ENCODE results near the gene ADAMTS2. TPM values are rescaled to one million over a fixed set of nuclear protein-coding genes. Genes with fewer than 3 reads are reported as not detected.

ADAMTS2 gene
- total RNA-seq, 1 experiment from 2014 or later = 3.9 TPM

DNA sequence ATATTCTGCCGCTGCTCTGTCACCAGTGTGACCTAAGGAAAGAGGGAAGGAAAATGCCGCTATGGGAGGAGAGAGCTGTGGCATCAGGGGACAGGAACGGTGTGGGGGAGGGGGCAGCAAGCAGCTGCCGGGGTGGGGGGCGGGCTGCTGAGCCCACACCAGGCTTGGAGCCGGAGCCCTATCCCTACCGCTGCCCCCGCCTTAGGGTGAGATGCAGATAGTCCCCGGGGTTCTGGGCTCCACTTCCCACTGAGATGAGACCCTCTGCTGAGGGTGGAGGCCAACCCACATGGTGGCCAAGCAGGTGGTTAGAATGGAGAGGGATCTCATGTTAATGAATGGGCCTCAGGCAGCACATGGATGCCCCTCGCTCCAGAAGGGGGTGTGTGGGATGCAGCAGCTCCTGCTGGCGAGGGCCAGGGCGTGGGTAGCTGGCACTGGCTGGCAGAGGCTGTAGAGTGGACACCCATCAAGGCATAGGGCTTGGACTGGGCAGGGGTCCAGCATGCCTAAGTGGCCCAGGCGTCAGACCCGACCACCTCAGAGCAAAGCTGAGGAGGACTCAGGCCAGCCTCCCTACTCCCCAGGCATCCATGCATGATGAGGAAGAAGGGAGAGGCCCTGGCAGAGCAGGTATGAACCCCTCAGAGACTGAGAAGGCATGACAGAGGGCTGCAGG is 153.6 kb downstream of the ADAMTS2 start:
- H3K36me3 ChIP-seq (ENCODE audit: control insufficient read depth in 1 of 2, insufficient read depth in 2 of 2, low read length in 2 of 2) = no peaks in the 10 kb centered on the region
- BruUV-seq (replicated peaks) = no TSS peak
- H3K9me2 ChIP-seq (ENCODE audit: insufficient read depth) = no peaks in the 10 kb centered on the region
- H3K79me2 ChIP-seq (ENCODE audit: insufficient read depth, low read length) = no peaks in the 10 kb centered on the region
- no peaks in the 10 kb centered on the region for H3K9me3 ChIP-seq (ENCODE audit: control insufficient read depth in 1 of 2, insufficient read depth in 1 of 2, low read depth in 1 of 2, low read length in 2 of 2)
- RAD21 ChIA-PET (ENCODE audit: low non-redundant PET in 1 of 2, low total read pairs in 2 of 2, uncharacterized antibody in 2 of 2, unreplicated experiment in 2 of 2) = no interaction called here
- H3K27ac ChIP-seq (ENCODE audit: low read depth, low read length) = no peak overlapping the region
- no peaks in the 10 kb centered on the region for H4K20me1 ChIP-seq (ENCODE audit: insufficient read depth)
- H3K4me1 ChIP-seq (ENCODE audit: control insufficient read depth in 1 of 2, insufficient read depth in 2 of 2, low read length in 2 of 2) = no peaks in the 10 kb centered on the region
- ATAC-seq (no peak), DNase-seq (ENCODE audit: low read depth, low spot score) (no peak)
- H2AFZ ChIP-seq (ENCODE audit: low read depth, low read length, poor library complexity, severe bottlenecking) = no peak overlapping the region
- TF ChIP-seq FOSL1 (IDR thresholded peaks at IDR 0.05; ENCODE audit: low read depth) = no peak
- no peak for TF ChIP-seq ZFX (IDR thresholded peaks at IDR 0.05)
- H3K27me3 ChIP-seq (ENCODE audit: insufficient read depth, low read length) = no peaks in the 10 kb centered on the region
- H3K4me2 ChIP-seq (ENCODE audit: low read length) = no peak overlapping the region
- H3K9ac ChIP-seq (ENCODE audit: low read length) = no peak overlapping the region
- CTCF ChIA-PET = no interaction called here
- POLR2A ChIA-PET = no interaction called here
- no peak overlapping the region for H3K4me3 ChIP-seq (replicated peaks in 1 of 2; ENCODE audit: low read depth in 1 of 2, low read length in 2 of 2)
- intact Hi-C loops (cut with micrococcal nuclease) = no loop called here

DNA sequence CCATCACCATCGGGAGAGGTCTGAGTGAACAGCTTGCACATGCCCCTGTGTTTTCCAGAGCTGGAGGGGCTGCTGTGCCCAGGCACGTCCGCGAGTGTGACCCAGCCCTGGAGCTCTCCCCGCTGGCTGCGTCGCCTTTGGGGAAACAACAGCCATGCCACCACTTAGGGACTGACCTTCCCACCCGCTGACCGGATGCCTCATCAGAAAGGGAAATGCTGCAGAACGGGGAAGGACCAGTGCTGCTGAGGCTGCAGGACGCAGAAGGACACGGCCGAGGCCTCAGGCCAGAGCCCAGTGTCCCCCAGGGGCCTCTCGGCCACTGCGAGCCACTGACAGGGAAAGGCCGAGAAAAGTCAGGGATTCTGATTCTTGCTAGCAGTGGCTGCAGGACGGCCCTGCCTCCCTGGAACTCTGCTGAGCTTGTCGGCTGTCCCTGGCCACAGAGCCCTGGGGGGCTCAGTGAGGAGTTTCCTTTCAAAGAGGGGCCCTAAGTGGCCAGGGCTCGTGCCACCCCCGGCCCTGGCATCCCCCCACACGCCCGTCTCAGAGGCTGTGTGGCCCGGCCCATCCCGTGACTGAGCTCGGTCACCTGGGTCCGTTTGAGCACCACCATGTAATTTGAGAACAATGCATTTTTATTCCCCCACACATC is 154.3 kb downstream of the ADAMTS2 start:
- no peaks in the 10 kb centered on the region for H3K4me1 ChIP-seq (ENCODE audit: control insufficient read depth in 1 of 2, insufficient read depth in 2 of 2, low read length in 2 of 2)
- no peak overlapping the region for H2AFZ ChIP-seq (ENCODE audit: low read depth, low read length, poor library complexity, severe bottlenecking)
- H3K4me3 ChIP-seq (replicated peaks in 1 of 2; ENCODE audit: low read depth in 1 of 2, low read length in 2 of 2) = no peak overlapping the region
- no peak overlapping the region for H3K4me2 ChIP-seq (ENCODE audit: low read length)
- ATAC-seq = no peak
- intact Hi-C loops (cut with micrococcal nuclease) = no loop called here
- no peaks in the 10 kb centered on the region for H3K27me3 ChIP-seq (ENCODE audit: insufficient read depth, low read length)
- H3K9ac ChIP-seq (ENCODE audit: low read length) = no peak overlapping the region
- H3K9me2 ChIP-seq (ENCODE audit: insufficient read depth) = no peaks in the 10 kb centered on the region
- no peak for DNase-seq (ENCODE audit: low read depth, low spot score)
- ChIA-PET CTCF (no interaction called here), RAD21 (ENCODE audit: low non-redundant PET in 1 of 2, low total read pairs in 2 of 2, uncharacterized antibody in 2 of 2, unreplicated experiment in 2 of 2) (no interaction called here), POLR2A (no interaction called here)
- no peak overlapping the region for H3K27ac ChIP-seq (ENCODE audit: low read depth, low read length)
- no TSS peak for BruUV-seq (replicated peaks)
- H3K9me3 ChIP-seq (ENCODE audit: control insufficient read depth in 1 of 2, insufficient read depth in 1 of 2, low read depth in 1 of 2, low read length in 2 of 2) = no peaks in the 10 kb centered on the region
- no peaks in the 10 kb centered on the region for H3K79me2 ChIP-seq (ENCODE audit: insufficient read depth, low read length)
- H3K36me3 ChIP-seq (ENCODE audit: control insufficient read depth in 1 of 2, insufficient read depth in 2 of 2, low read length in 2 of 2) = no peaks in the 10 kb centered on the region
- TF ChIP-seq, protein P1, sequence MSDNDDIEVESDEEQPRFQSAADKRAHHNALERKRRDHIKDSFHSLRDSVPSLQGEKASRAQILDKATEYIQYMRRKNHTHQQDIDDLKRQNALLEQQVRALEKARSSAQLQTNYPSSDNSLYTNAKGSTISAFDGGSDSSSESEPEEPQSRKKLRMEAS (IDR thresholded peaks at IDR 0.05) = no peak
- TF ChIP-seq FOSL1 (IDR thresholded peaks at IDR 0.05; ENCODE audit: low read depth) (no peak), EZH2 (IDR thresholded peaks at IDR 0.05) (no peak), JUND (IDR thresholded peaks at IDR 0.05) (no peak), ZFX (IDR thresholded peaks at IDR 0.05) (no peak), ELF1 (IDR thresholded peaks at IDR 0.05; ENCODE audit: borderline replicate concordance, low read depth) (no peak), POLR2A (IDR thresholded peaks at IDR 0.05; ENCODE audit: borderline replicate concordance, extremely low read depth, insufficient read depth, insufficient read length) (no peak), EZH2phosphoT487 (IDR thresholded peaks at IDR 0.05; ENCODE audit: borderline replicate concordance) (no peak), RAD21 (IDR thresholded peaks at IDR 0.05; ENCODE audit: low read depth) (no peak)
- TF ChIP-seq, protein P2, sequence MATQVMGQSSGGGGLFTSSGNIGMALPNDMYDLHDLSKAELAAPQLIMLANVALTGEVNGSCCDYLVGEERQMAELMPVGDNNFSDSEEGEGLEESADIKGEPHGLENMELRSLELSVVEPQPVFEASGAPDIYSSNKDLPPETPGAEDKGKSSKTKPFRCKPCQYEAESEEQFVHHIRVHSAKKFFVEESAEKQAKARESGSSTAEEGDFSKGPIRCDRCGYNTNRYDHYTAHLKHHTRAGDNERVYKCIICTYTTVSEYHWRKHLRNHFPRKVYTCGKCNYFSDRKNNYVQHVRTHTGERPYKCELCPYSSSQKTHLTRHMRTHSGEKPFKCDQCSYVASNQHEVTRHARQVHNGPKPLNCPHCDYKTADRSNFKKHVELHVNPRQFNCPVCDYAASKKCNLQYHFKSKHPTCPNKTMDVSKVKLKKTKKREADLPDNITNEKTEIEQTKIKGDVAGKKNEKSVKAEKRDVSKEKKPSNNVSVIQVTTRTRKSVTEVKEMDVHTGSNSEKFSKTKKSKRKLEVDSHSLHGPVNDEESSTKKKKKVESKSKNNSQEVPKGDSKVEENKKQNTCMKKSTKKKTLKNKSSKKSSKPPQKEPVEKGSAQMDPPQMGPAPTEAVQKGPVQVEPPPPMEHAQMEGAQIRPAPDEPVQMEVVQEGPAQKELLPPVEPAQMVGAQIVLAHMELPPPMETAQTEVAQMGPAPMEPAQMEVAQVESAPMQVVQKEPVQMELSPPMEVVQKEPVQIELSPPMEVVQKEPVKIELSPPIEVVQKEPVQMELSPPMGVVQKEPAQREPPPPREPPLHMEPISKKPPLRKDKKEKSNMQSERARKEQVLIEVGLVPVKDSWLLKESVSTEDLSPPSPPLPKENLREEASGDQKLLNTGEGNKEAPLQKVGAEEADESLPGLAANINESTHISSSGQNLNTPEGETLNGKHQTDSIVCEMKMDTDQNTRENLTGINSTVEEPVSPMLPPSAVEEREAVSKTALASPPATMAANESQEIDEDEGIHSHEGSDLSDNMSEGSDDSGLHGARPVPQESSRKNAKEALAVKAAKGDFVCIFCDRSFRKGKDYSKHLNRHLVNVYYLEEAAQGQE (IDR thresholded peaks at IDR 0.05; ENCODE audit: low read depth) = no peak
- H4K20me1 ChIP-seq (ENCODE audit: insufficient read depth) = no peaks in the 10 kb centered on the region

Data from HCT116 (cell line).